OCI-LY1 (cell line): ENCODE data around the gene ASPA.

Experiments used
- H2AFZ ChIP-seq: fragments of 200-600 bp; sonication (generic), shearing (Covaris generic); 2 replicates; pipeline ENCODE4 v1.6.0; 2014; ENCODE audit warnings: antibody characterized with exemption, mild to moderate bottlenecking, low read length
- H3F3A ChIP-seq: fragments of 200-600 bp; sonication (generic), shearing (Covaris generic); 2 replicates; pipeline ENCODE4 v1.6.0; 2014; ENCODE audit warnings: mild to moderate bottlenecking, antibody characterized with exemption, low read length, moderate library complexity; ENCODE audit not compliant: insufficient read depth
- H3K27ac ChIP-seq: fragments of 200-600 bp; sonication (generic); 2 replicates; pipeline ENCODE4 v1.5.1; 2014; ENCODE audit warnings: low read length, mixed run types, mild to moderate bottlenecking, low read depth; ENCODE audit not compliant: poor library complexity, severe bottlenecking
- H3K27me3 ChIP-seq: fragments of 200-600 bp; sonication (generic); 2 replicates; pipeline ENCODE4 v1.6.0; 2014; ENCODE audit warnings: antibody characterized with exemption, mild to moderate bottlenecking, low read length, moderate library complexity; ENCODE audit not compliant: insufficient read depth
- H3K36me3 ChIP-seq: fragments of 200-600 bp; sonication (generic); 2 replicates; pipeline ENCODE4 v1.6.1; 2014; ENCODE audit warnings: mild to moderate bottlenecking, antibody characterized with exemption, low read length, moderate library complexity, mixed read lengths; ENCODE audit not compliant: insufficient read depth
- H3K4me1 ChIP-seq: fragments of 200-600 bp; sonication (generic); 2 replicates; pipeline ENCODE4 v1.5.1; 2014; ENCODE audit warnings: mild to moderate bottlenecking, low read length, moderate library complexity; ENCODE audit not compliant: insufficient read depth, severe bottlenecking
- H3K4me2 ChIP-seq: fragments of 200-600 bp; sonication (generic), shearing (Covaris generic); 2 replicates; pipeline ENCODE4 v1.6.1; 2014; ENCODE audit warnings: low read length
- H3K4me3 ChIP-seq: fragments of 200-600 bp; sonication (generic); 2 replicates; pipeline ENCODE4 v1.5.1; 2014; ENCODE audit warnings: low read length, low read depth, mild to moderate bottlenecking, mixed read lengths; ENCODE audit not compliant: poor library complexity, severe bottlenecking
- H3K79me2 ChIP-seq: fragments of 200-600 bp; shearing (Covaris generic); 2 replicates; pipeline ENCODE4 v1.6.1; 2016; ENCODE audit warnings: mixed run types, low read length, mixed read lengths; ENCODE audit not compliant: insufficient read depth
- H3K9ac ChIP-seq: fragments of 200-600 bp; sonication (generic), shearing (Covaris generic); 2 replicates; pipeline ENCODE4 v1.6.1; 2014; ENCODE audit warnings: mild to moderate bottlenecking, low read length, mixed read lengths
- H3K9me2 ChIP-seq: fragments of 200-600 bp; sonication (generic), shearing (Covaris generic); 2 replicates; pipeline ENCODE4 v1.6.1; 2014; ENCODE audit warnings: low read depth, mild to moderate bottlenecking, low read length, mixed read lengths
- H3K9me3 ChIP-seq: fragments of 200-600 bp; shearing (Covaris generic); 2 replicates; pipeline ENCODE4 v1.6.1; 2014; ENCODE audit warnings: low read length, mixed read lengths
- H4K20me1 ChIP-seq: fragments of 200-600 bp; sonication (generic), shearing (Covaris generic); 2 replicates; pipeline ENCODE4 v1.6.0; 2016; ENCODE audit warnings: mild to moderate bottlenecking, low read length; ENCODE audit not compliant: insufficient read depth
- CTCF ChIP-seq: fragments of 200-600 bp; sonication (generic), shearing (Covaris generic); IDR thresholded peaks from 2 replicates; pipeline ENCODE4 v1.5.1; 2017; ENCODE audit warnings: mild to moderate bottlenecking, antibody characterized with exemption, low read length, moderate library complexity, mixed read lengths
- EZH2 ChIP-seq: fragments of 200-600 bp; sonication (generic), shearing (Covaris generic); IDR thresholded peaks from 2 replicates; pipeline ENCODE4 v1.8.0; 2017; ENCODE audit warnings: borderline replicate concordance, mixed run types, mild to moderate bottlenecking, antibody characterized with exemption, low read length, moderate library complexity, mixed read lengths

Gene ASPA

GRCh38 chr17:3546521-3546920 lies 70.7 kb downstream of the ASPA start:
- Histone ChIP-seq H3K4me1 (no peaks in the 10 kb centered on the region), H3K9me3 (no peaks in the 10 kb centered on the region), H2AFZ (no peak overlapping the region), H3K4me3 (no peak overlapping the region), H3K27me3 (0 out of 2 replicates have a peak, but pooled peaks cover 4% of the 10 kb centered on the region), H3K9ac (no peak overlapping the region), H3K36me3 (no peaks in the 10 kb centered on the region), H3K9me2 (no peaks in the 10 kb centered on the region), H3F3A (no peaks in the 10 kb centered on the region), H3K4me2 (no peak overlapping the region), H3K79me2 (no peaks in the 10 kb centered on the region), H4K20me1 (no peaks in the 10 kb centered on the region), H3K27ac (no peak overlapping the region)
- TF ChIP-seq CTCF: no peak
- TF ChIP-seq EZH2: no peak

GRCh38 chr17:3546997-3547396 lies 71.2 kb downstream of the ASPA start:
- no peak overlapping the region for H3K4me2 ChIP-seq
- no peak overlapping the region for H3K4me3 ChIP-seq
- H3K79me2 ChIP-seq: no peaks in the 10 kb centered on the region
- no peaks in the 10 kb centered on the region for H3F3A ChIP-seq
- TF ChIP-seq CTCF (no peak), EZH2 (no peak)
- H3K36me3 ChIP-seq: no peaks in the 10 kb centered on the region
- no peaks in the 10 kb centered on the region for H3K9me2 ChIP-seq
- H3K27me3 ChIP-seq: 0 out of 2 replicates have a peak, but pooled peaks cover 4% of the 10 kb centered on the region
- H2AFZ ChIP-seq: no peak overlapping the region
- H4K20me1 ChIP-seq: no peaks in the 10 kb centered on the region
- H3K9ac ChIP-seq: no peak overlapping the region
- H3K4me1 ChIP-seq: no peaks in the 10 kb centered on the region
- no peaks in the 10 kb centered on the region for H3K9me3 ChIP-seq
- H3K27ac ChIP-seq: no peak overlapping the region

GRCh38 chr17:3547628-3548027 lies 71.8 kb downstream of the ASPA start:
- H3K9ac ChIP-seq: no peak overlapping the region
- no peaks in the 10 kb centered on the region for H3K36me3 ChIP-seq
- H3F3A ChIP-seq: no peaks in the 10 kb centered on the region
- no peaks in the 10 kb centered on the region for H4K20me1 ChIP-seq
- H3K9me2 ChIP-seq: no peaks in the 10 kb centered on the region
- no peaks in the 10 kb centered on the region for H3K9me3 ChIP-seq
- no peak overlapping the region for H3K27ac ChIP-seq
- TF ChIP-seq CTCF (no peak), EZH2 (no peak)
- H3K4me2 ChIP-seq: no peak overlapping the region
- no peaks in the 10 kb centered on the region for H3K79me2 ChIP-seq
- H3K27me3 ChIP-seq: 0 out of 2 replicates have a peak, but pooled peaks cover 4% of the 10 kb centered on the region
- H3K4me3 ChIP-seq: no peak overlapping the region
- H3K4me1 ChIP-seq: no peaks in the 10 kb centered on the region
- H2AFZ ChIP-seq: no peak overlapping the region
